GM12892 (cell line): ENCODE data around the gene COL4A4.

ENCODE experiments used
- POLR2A ChIP-seq: IDR thresholded peaks from 2 replicates; pipeline ENCODE4 v1.6.1; 2011; ENCODE audit warnings: low read depth, low read length, control low read depth
- POLR2AphosphoS5 ChIP-seq: IDR thresholded peaks from 2 replicates; pipeline ENCODE4 v1.6.1; 2011; ENCODE audit warnings: low read depth, low read length, control low read depth
- TAF1 ChIP-seq: IDR thresholded peaks from 2 replicates; pipeline ENCODE4 v1.6.1; 2011; ENCODE audit warnings: low read depth, mild to moderate bottlenecking, control low read depth, low read length, borderline replicate concordance

GRCh38 chr2:227147023-227147422, 17.0 kb downstream of the COL4A4 start:
- TF ChIP-seq POLR2A: no peak
- no peak for TF ChIP-seq POLR2AphosphoS5
- no peak for TF ChIP-seq TAF1
